ENCODE data around the gene SIPA1L3. TPM values are rescaled to one million over a fixed set of nuclear protein-coding genes. Genes with fewer than 3 reads are reported as not detected.

SIPA1L3 gene
- total and polyA plus RNA-seq, 9 of the 15 experiments (the other 6 are each of a cell fraction or from before 2014, with no cell fraction given), result 0.01 to 6.1 (median 2.5) TPM

DNA sequence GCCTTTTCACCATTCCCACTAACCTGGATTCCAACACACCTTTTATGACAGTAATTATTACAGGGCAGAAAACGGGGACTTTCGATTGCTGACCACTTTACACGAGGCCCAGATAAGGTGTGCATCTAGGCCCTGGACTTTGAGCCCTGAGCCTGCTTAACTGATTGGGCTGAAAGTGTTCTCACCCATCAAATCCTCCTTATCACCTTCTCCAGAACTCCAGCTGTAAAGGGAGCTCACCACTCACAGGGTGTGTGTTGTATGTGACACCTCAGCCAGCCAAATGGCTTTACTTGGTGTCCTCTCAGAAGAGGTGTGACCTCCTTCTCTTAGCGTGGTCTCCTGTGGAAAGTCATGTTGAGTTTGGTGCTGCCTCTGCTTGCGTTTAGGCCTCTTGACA is 36.5 kb downstream of the SIPA1L3 start (continued):
- peak; percentile 99 for TF ChIP-seq ZNF239 (CRISPR knock-in tag; IDR thresholded peaks at IDR 0.05)
- TF ChIP-seq FOXK2 (conservative IDR thresholded peaks at IDR 0.05 in 1 of 2, IDR thresholded peaks at IDR 0.05 in 1 of 2; ENCODE audit: low read depth in 2 of 2), result no peak
- TF ChIP-seq, protein P1, sequence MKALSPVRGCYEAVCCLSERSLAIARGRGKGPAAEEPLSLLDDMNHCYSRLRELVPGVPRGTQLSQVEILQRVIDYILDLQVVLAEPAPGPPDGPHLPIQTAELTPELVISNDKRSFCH (CRISPR knock-in tag; IDR thresholded peaks at IDR 0.05), result no peak
- TF ChIP-seq, protein P1 (tag; IDR thresholded peaks at IDR 0.05), result 0 out of 2 replicates have a peak, but pooled peaks have one; percentile 28
- TF ChIP-seq NR1H2 (CRISPR knock-in tag; IDR thresholded peaks at IDR 0.05), result no peak
- TF ChIP-seq RBM17 (IDR thresholded peaks at IDR 0.05; ENCODE audit: borderline replicate concordance, low read depth, low read length), result no peak
- TF ChIP-seq, protein P2, sequence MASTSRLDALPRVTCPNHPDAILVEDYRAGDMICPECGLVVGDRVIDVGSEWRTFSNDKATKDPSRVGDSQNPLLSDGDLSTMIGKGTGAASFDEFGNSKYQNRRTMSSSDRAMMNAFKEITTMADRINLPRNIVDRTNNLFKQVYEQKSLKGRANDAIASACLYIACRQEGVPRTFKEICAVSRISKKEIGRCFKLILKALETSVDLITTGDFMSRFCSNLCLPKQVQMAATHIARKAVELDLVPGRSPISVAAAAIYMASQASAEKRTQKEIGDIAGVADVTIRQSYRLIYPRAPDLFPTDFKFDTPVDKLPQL (IDR thresholded peaks at IDR 0.05; ENCODE audit: extremely low read depth, insufficient read length), result no peak
- TF ChIP-seq, protein P3, sequence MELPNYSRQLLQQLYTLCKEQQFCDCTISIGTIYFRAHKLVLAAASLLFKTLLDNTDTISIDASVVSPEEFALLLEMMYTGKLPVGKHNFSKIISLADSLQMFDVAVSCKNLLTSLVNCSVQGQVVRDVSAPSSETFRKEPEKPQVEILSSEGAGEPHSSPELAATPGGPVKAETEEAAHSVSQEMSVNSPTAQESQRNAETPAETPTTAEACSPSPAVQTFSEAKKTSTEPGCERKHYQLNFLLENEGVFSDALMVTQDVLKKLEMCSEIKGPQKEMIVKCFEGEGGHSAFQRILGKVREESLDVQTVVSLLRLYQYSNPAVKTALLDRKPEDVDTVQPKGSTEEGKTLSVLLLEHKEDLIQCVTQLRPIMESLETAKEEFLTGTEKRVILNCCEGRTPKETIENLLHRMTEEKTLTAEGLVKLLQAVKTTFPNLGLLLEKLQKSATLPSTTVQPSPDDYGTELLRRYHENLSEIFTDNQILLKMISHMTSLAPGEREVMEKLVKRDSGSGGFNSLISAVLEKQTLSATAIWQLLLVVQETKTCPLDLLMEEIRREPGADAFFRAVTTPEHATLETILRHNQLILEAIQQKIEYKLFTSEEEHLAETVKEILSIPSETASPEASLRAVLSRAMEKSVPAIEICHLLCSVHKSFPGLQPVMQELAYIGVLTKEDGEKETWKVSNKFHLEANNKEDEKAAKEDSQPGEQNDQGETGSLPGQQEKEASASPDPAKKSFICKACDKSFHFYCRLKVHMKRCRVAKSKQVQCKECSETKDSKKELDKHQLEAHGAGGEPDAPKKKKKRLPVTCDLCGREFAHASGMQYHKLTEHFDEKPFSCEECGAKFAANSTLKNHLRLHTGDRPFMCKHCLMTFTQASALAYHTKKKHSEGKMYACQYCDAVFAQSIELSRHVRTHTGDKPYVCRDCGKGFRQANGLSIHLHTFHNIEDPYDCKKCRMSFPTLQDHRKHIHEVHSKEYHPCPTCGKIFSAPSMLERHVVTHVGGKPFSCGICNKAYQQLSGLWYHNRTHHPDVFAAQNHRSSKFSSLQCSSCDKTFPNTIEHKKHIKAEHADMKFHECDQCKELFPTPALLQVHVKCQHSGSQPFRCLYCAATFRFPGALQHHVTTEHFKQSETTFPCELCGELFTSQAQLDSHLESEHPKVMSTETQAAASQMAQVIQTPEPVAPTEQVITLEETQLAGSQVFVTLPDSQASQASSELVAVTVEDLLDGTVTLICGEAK (IDR thresholded peaks at IDR 0.05), result no peak
- TF ChIP-seq, protein P3 (CRISPR knock-in tag; IDR thresholded peaks at IDR 0.05), result no peak
- no peak for TF ChIP-seq POLR2AphosphoS2 (IDR thresholded peaks at IDR 0.05; ENCODE audit: low read length)
- TF ChIP-seq, protein P4, sequence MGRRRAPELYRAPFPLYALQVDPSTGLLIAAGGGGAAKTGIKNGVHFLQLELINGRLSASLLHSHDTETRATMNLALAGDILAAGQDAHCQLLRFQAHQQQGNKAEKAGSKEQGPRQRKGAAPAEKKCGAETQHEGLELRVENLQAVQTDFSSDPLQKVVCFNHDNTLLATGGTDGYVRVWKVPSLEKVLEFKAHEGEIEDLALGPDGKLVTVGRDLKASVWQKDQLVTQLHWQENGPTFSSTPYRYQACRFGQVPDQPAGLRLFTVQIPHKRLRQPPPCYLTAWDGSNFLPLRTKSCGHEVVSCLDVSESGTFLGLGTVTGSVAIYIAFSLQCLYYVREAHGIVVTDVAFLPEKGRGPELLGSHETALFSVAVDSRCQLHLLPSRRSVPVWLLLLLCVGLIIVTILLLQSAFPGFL (CRISPR knock-in tag; IDR thresholded peaks at IDR 0.05), result no peak
- no peak for TF ChIP-seq ZNF384 (IDR thresholded peaks at IDR 0.05; ENCODE audit: low read depth, low read length)
- TF ChIP-seq ZNF431 (CRISPR knock-in tag; IDR thresholded peaks at IDR 0.05), result no peak
- TF ChIP-seq RHOXF2B (CRISPR knock-in tag; conservative IDR thresholded peaks at IDR 0.05), result no peak
- no peak for TF ChIP-seq PHB2 (IDR thresholded peaks at IDR 0.05; ENCODE audit: low read depth)
- TF ChIP-seq, protein P5, sequence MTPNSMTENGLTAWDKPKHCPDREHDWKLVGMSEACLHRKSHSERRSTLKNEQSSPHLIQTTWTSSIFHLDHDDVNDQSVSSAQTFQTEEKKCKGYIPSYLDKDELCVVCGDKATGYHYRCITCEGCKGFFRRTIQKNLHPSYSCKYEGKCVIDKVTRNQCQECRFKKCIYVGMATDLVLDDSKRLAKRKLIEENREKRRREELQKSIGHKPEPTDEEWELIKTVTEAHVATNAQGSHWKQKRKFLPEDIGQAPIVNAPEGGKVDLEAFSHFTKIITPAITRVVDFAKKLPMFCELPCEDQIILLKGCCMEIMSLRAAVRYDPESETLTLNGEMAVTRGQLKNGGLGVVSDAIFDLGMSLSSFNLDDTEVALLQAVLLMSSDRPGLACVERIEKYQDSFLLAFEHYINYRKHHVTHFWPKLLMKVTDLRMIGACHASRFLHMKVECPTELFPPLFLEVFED (CRISPR knock-in tag; conservative IDR thresholded peaks at IDR 0.05), result no peak

Measured in K562 (cell line).